HG03460 (cell line): ENCODE measurements around the gene NCSTN.

Experiments used
- ATAC-seq: cut with Tn5 transposase; IDR thresholded peaks from one replicate; pipeline ENCODE4 v1.9.1; 2021; ENCODE audit not compliant: unreplicated experiment

Gene NCSTN

GRCh38 chr1:160351629-160352028, 8.4 kb downstream of the NCSTN start:
- no peak for ATAC-seq

- no peak for ATAC-seq
These were observed 9.4 kb downstream of the NCSTN start for GRCh38 chr1:160352555-160352954.

DNA sequence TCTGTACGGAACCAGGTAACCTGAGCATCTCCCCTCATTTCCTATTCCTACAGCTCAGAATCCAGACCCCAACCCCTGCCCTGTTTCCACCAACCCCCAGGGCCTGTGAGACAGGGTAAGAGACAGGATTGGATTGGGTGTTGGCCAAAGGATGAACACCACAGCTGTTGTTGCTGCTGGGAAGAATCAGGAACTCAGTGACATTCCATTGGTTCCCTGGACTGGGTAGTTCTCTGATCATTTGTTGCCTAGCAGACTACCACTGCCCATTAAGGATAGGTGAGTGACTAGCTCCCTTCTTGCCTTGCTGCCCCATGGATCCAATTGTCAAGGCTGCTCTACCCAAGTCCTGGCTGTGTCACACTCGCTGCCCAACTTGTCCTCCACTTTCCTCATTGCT, 10.0 kb downstream of the NCSTN start:
- ATAC-seq, result no peak

- no peak for ATAC-seq
These were observed 11.3 kb downstream of the NCSTN start for GRCh38 chr1:160354388-160354985.

GRCh38 chr1:160357286-160358002, 14.3 kb downstream of the NCSTN start:
- no peak for ATAC-seq

- no peak for ATAC-seq
These were observed 14.9 kb downstream of the NCSTN start for GRCh38 chr1:160358073-160358472.

DNA sequence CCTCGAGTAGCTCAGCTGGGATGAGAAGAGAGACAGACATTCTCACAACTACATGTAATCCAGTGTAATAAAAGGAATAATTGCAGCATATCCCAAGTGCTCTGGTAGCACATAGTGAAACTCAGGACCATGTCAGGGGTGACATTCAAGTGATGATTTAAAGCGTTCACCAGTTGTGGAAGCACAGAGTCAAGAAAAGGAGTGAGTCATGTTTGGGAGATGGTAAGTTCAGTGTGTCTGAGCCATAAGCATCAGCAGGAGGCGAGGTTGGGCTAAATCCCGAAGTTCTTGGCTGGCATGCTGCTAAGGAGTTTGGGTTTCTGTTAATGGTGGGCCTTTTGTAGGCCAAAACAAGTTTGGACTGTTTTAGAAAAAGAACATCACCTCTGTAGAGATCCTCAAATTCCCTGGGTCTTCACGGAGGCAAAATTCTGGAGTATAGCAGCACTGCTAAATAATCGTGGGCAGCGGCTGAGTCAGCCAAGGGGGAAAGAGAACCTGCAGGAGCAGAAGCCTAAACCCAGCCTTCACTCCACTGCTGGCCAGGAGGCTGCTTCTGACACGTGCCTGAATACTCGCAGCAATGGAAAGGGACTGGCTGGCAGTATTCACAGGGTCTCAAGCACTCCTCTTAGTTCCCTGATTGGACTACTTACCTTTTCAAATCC, 16.5 kb downstream of the NCSTN start:
- no peak for ATAC-seq

- ATAC-seq, result no peak
These were observed 17.1 kb downstream of the NCSTN start for GRCh38 chr1:160360227-160360695.

- ATAC-seq, result no peak
These were observed 18.0 kb downstream of the NCSTN start for GRCh38 chr1:160361199-160361598.

- no peak for ATAC-seq
These were observed 18.6 kb downstream of the NCSTN start for GRCh38 chr1:160361814-160362167.

- no peak for ATAC-seq
These were observed 19.2 kb downstream of the NCSTN start for GRCh38 chr1:160362168-160362957.

GRCh38 chr1:160363010-160363409, 19.8 kb downstream of the NCSTN start:
- no peak for ATAC-seq

GRCh38 chr1:160363951-160364735, 21.0 kb downstream of the NCSTN start:
- no peak for ATAC-seq

GRCh38 chr1:160365325-160365724, 22.1 kb downstream of the NCSTN start:
- no peak for ATAC-seq

DNA sequence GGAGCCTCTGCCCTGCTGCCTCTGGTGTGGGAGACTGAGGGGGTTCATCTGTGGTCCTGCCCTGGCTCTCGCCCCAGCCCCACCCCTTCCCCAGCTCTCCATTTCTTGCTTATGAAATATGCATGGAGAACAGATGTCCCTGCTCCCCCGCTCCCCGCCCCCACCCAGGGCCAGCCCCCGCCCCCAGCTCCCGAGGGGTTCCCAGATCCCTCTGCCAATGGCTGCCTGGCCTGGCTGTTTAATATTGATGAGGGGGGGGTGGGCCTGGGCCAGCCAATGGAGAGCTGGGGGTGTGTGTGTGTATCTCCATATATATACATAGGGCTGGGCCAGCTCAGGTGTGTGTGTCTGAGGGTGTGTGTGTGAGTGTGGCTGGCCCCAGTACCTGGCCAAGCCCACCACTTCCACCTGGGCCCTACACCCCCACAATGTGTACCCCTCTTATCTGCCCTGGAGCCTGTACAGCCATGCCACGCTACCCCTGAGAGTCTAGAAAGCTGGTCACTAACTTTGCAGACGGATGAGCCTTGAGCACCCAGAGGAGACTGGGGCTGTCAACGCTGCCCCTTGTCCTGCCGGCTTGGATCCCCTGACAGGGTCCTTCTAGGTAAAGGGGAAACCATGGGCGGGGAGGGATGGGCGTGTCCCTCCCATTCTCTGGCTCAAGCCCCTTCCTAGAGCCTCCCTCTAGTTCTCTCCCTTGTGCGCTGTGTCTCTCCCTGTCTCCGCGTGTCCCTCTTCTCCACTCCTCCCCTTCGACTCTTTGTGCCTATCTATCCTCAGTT, 23.7 kb downstream of the NCSTN start, which contains the start of gene NHLH1:
NHLH1 (plus strand) TSS at position 341 of the 785 bp plus-strand sequence. CDS start 3,661 bp downstream, outside the sequence.
- ATAC-seq, result no peak

DNA sequence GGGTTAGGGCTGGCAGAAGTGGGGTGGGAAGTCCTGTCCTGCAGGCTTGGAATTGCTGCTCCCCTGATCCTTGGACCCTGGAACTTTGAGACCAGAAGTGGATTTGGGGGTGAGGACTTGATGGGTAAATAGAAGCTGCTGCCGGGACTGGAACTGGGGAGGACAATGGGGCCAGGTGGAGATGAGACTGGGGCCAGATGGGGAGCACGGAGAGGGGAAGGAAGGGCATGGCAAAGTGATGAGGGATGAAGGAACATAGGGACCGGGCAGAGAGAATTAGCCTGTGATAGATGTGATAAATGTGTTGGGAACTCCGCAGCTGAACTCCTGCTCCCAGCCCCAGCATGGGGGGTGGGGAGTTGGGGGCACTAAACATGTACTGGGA, 24.3 kb downstream of the NCSTN start:
- ATAC-seq, result no peak

GRCh38 chr1:160367934-160368923, 25.0 kb downstream of the NCSTN start:
- ATAC-seq, result no peak

- no peak for ATAC-seq
These were observed 25.9 kb downstream of the NCSTN start for GRCh38 chr1:160369087-160369486.
